NCI-H128 (cell line): ENCODE measurements around the gene MKI67.
"Not testable (repeated sequence)": the region's sequence is repeated elsewhere in the genome, so short reads cannot be mapped to it uniquely, and the experiment has no call there.

Source experiments
- DNase-seq: peaks from one replicate; lab custom pipeline; 2025; ENCODE audit not compliant: unreplicated experiment; lab: John Stamatoyannopoulos, UW

The MKI67 gene

GRCh38 chr10:128110339-128110738 is 15.9 kb downstream of the MKI67 start:
- DNase-seq, result no peak

GRCh38 chr10:128109707-128110106 is 16.5 kb downstream of the MKI67 start:
- DNase-seq, result no peak

GRCh38 chr10:128105383-128105782 is 20.8 kb downstream of the MKI67 start:
- no peak for DNase-seq

- no peak for DNase-seq
Observed at GRCh38 chr10:128103229-128103714, 23.0 kb downstream of the MKI67 start.

- no peak for DNase-seq
Observed at GRCh38 chr10:128102480-128103228, 23.6 kb downstream of the MKI67 start.

GRCh38 chr10:128101901-128102300 is 24.3 kb downstream of the MKI67 start:
- DNase-seq, result no peak

- DNase-seq, result no peak
Observed at GRCh38 chr10:128099901-128100300, 26.3 kb downstream of the MKI67 start.

GRCh38 chr10:128098631-128099030 is 27.6 kb downstream of the MKI67 start:
- DNase-seq, result no peak

- DNase-seq, result no peak
Observed at GRCh38 chr10:128097783-128098182, 28.4 kb downstream of the MKI67 start.

GRCh38 chr10:128096486-128097199 is 29.6 kb downstream of the MKI67 start:
- no peak for DNase-seq

GRCh38 chr10:128095753-128096469 is 30.3 kb downstream of the MKI67 start:
- no peak for DNase-seq

GRCh38 chr10:128095027-128095752 is 31.0 kb downstream of the MKI67 start:
- DNase-seq, result no peak

GRCh38 chr10:128094596-128094995 is 31.6 kb downstream of the MKI67 start:
- not testable (repeated sequence) for DNase-seq

- DNase-seq, result no peak
Observed at GRCh38 chr10:128092454-128092853, 33.8 kb downstream of the MKI67 start.

- no peak for DNase-seq
Observed at GRCh38 chr10:128091636-128092210, 34.5 kb downstream of the MKI67 start.

GRCh38 chr10:128087884-128088709 is 38.1 kb downstream of the MKI67 start:
- no peak for DNase-seq

- DNase-seq, result no peak
Observed at GRCh38 chr10:128087146-128087883, 38.9 kb downstream of the MKI67 start.

GRCh38 chr10:128086003-128086863 is 40.0 kb downstream of the MKI67 start:
- no peak for DNase-seq
